Psoas muscle (tissue), 8 donors: ENCODE results near the gene GGCT. TPM values are rescaled to one million over a fixed set of nuclear protein-coding genes. Genes with fewer than 3 reads are reported as not detected.

Experiments used
- ATAC-seq, 4 donors: fragments of 200-7000 bp; cut with Tn5 transposase; one replicate each; pipeline ENCODE4 v1.9.1; 2020; ENCODE audit warnings: moderate library complexity in 3 of 4, mild to moderate bottlenecking in 2 of 4
- DNase-seq, 2 donors: peaks; one replicate each; pipeline ENCODE4 v3.0.0-alpha.2; 2020
- H3K27ac ChIP-seq: fragments of 200-600 bp; one replicate; pipeline ENCODE4 v1.8.0; 2022
- H3K27me3 ChIP-seq, 3 donors: fragments of 200-600 bp in 1 of 3; one replicate each; pipeline versions ENCODE4 v1.6.1 to v1.8.0; 2013 to 2022; ENCODE audit warnings: low read length in 2 of 3, mild to moderate bottlenecking in 2 of 3, moderate library complexity in 1 of 3; ENCODE audit not compliant: insufficient read depth in 3 of 3
- H3K36me3 ChIP-seq, 2 donors: fragments of 200-600 bp in 1 of 2; one replicate each; pipeline versions ENCODE4 v1.6.1 to v1.8.0; 2013 to 2022; ENCODE audit warnings: low read depth in 1 of 2, mild to moderate bottlenecking in 1 of 2, moderate library complexity in 1 of 2; ENCODE audit not compliant: insufficient read depth in 1 of 2
- H3K4me1 ChIP-seq: fragments of 200-600 bp; one replicate; pipeline ENCODE4 v1.8.0; 2022
- H3K4me3 ChIP-seq: fragments of 200-600 bp; one replicate; pipeline ENCODE4 v1.8.0; 2022; ENCODE audit warnings: mild to moderate bottlenecking
- H3K9me3 ChIP-seq: fragments of 200-600 bp; one replicate; pipeline ENCODE4 v1.8.0; 2022
- WGBS, 3 donors: extraction: QIAGEN DNeasy Blood & Tissue Kit; methylation state at CpG; one replicate each; pipeline versions ENCODE4 v1.1.6 to v1.1.7; 2013; 5-methylcytosine and 5-hydroxymethylcytosine counted together
- intact Hi-C, 2 donors: fragments of 100-400 bp; cut with DNase I; formaldehyde crosslinking; loops; one replicate each; pipeline versions ENCODE4 v1.11.0 to v1.14.2; 2022
- polyA plus RNA-seq, 3 donors: library from polyadenylated mRNA; stranded (reverse); fragments of 200-250 nt; gene quantifications; one replicate each; pipeline ENCODE4 v1.2.3, GENCODE V29; 2013
- total RNA-seq, 4 donors: library from RNA; stranded (reverse); fragmentation: NEBNext Ultra II Directional in 2 of 4; extraction: Animal tissue kit (Norgen Biotek cat#: 25700) in 2 of 4; gene quantifications; one replicate each; pipeline versions ENCODE4 v1.2.1 to v1.2.4, GENCODE V29; 2021 to 2023
- TF ChIP-seq, protein P1 (sequence below): fragments of 200-600 bp; IDR thresholded peaks from one replicate; pipeline ENCODE4 v1.8.0; 2022; ENCODE audit warnings: antibody characterized with exemption
- donor health status: healthy with polysubstance abuse.
- donor health status: DM: no; HTN: no; CAD: no; lungs with moderate emphysema.
- donor health status: Bipolar disorder and iron deficiency.
- donor health status: healthy.
- donor health status: DM: yes; HTN: yes; CAD: no.
- donor health status: DM: no; HTN: no; CAD: no.
- donor health status: DM: no; HTN: no; CAD: no.
- donor health status: DM: yes; HTN: yes; CAD: no.

GGCT gene
- total and polyA plus RNA-seq, 7 donors: 16.2 to 55.7 (median 20.6) TPM

DNA sequence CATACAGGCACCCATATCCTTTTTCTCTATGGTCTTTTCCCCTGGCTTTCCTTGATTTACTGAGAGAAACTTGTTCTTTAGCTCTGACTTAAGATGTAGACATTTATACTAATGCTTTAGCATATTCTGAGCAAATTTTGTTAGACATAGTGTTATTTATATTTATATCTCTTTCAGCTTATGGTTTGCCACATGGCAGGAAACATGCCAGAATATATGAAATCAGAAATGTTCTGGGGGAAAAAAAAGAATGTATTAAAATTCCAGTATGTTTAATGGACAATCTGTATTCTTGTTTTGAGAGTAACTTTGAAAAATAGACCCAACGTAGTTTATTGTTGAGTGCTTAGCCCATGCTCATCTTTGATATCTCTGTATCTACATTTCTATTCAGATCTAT is 10.1 kb upstream of the GGCT start:
- no peaks in the 10 kb centered on the region for H3K9me3 ChIP-seq
- ATAC-seq: no peak
- peaks cover 0 to 17% of the 10 kb centered on the region in 2 donors for H3K36me3 ChIP-seq
- no peaks in the 10 kb centered on the region for H3K27me3 ChIP-seq
- no peaks in the 10 kb centered on the region for H3K4me1 ChIP-seq
- no peak overlapping the region for H3K4me3 ChIP-seq
- no peak overlapping the region for H3K27ac ChIP-seq
- TF ChIP-seq, protein P1, sequence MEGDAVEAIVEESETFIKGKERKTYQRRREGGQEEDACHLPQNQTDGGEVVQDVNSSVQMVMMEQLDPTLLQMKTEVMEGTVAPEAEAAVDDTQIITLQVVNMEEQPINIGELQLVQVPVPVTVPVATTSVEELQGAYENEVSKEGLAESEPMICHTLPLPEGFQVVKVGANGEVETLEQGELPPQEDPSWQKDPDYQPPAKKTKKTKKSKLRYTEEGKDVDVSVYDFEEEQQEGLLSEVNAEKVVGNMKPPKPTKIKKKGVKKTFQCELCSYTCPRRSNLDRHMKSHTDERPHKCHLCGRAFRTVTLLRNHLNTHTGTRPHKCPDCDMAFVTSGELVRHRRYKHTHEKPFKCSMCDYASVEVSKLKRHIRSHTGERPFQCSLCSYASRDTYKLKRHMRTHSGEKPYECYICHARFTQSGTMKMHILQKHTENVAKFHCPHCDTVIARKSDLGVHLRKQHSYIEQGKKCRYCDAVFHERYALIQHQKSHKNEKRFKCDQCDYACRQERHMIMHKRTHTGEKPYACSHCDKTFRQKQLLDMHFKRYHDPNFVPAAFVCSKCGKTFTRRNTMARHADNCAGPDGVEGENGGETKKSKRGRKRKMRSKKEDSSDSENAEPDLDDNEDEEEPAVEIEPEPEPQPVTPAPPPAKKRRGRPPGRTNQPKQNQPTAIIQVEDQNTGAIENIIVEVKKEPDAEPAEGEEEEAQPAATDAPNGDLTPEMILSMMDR: no peak
- intact Hi-C loops: no loop called here
- 93 to 98% (median 98%) methylated on average over 1 of the region's 1 CpG for WGBS, 3 donors
- no peak for DNase-seq

DNA sequence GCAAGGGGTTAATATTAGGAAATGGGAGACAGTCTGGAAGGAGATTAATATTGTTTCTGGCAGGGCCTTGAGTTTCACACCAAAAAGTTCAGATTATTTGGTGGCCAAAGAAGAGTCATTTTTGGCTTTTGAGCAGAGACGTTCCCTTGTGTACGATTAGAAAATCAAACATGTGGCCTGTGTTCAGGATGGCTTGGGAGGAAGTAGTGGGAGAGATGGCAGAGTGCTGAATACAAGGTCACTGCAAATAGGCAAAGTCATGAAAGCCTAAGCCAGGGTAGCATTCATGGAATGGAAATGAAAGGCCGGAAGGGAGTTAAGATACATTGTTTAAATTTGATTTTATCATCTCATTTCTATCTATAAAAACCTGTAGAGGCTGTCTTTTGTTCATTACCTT is 9.5 kb upstream of the GGCT start:
- Histone ChIP-seq H3K36me3 (peaks cover 0 to 17% of the 10 kb centered on the region in 2 donors), H3K27me3 (no peaks in the 10 kb centered on the region), H3K9me3 (no peaks in the 10 kb centered on the region), H3K4me3 (no peak overlapping the region), H3K4me1 (no peaks in the 10 kb centered on the region), H3K27ac (no peak overlapping the region)
- ATAC-seq (no peak), DNase-seq (no peak)
- intact Hi-C loops: no loop called here
- TF ChIP-seq, protein P1: no peak
- WGBS, 3 donors: 61 to 78% (median 72%) methylated on average over 3 of the region's 3 CpGs

DNA sequence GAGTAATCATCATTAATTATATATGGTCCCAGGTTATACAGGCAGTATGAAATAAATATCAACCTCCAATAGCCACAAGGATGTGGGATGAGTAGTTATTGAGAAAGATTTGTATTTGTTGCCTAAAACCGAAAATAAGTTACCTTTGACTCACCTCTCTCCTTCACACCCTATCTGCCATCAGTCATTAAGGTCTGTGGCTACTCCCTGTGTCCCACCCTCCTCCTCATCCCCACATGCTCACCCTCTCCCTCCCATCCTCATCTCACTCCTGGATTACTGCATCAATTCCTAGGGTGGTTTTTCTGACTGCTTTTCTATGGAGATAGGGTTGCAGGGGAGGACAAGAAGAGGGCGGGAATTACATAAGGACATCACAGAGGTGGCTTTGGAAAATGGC is 9.1 kb upstream of the GGCT start:
- DNase-seq (no peak), ATAC-seq (no peak)
- Histone ChIP-seq H3K9me3 (no peaks in the 10 kb centered on the region), H3K27ac (no peak overlapping the region), H3K27me3 (no peaks in the 10 kb centered on the region), H3K4me3 (no peak overlapping the region), H3K4me1 (no peaks in the 10 kb centered on the region), H3K36me3 (peaks cover 0 to 17% of the 10 kb centered on the region in 2 donors)
- 86 to 95% (median 93%) methylated on average over 2 of the region's 2 CpGs for WGBS, 3 donors
- intact Hi-C loops: no loop called here
- TF ChIP-seq, protein P1: no peak

DNA sequence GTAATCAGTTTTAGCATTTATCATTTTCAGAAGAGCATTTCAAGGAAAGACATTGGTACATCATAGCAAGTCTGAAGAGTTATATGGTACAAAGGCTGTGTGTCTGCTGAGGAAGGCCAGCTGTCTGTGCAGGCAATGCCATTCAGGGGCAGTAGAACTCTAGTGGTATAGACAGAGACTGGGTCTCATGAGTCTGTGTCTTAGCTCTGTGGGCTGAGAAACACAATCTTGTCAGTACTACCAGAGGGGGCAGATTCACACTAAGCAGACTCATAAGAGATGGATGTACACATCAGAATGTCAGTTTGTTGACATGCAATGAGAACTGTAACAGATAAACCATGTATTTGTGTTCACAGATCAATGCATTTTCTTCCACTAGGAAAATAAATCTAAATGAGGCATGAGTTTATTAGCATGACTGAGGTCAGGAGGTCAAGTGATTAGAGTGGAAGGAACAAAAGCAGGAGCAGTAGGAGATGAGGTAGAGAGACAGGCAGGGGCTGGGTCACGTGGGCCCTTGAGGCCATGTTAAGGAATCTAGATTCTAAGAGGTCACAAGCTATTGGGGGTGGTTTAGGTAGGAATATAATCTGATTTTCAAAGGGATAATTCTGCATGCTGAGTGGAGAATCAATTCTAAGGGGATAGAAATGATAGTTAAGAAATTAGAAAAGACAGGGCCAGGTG is 7.5 kb upstream of the GGCT start:
- WGBS, 3 donors: 90 to 95% (median 95%) methylated on average over 1 of the region's 1 CpG
- TF ChIP-seq, protein P1: no peak
- no peak for ATAC-seq

More for the DNA sequence above, 7.5 kb upstream of the GGCT start:
- H3K9me3 ChIP-seq: no peaks in the 10 kb centered on the region
- no peak overlapping the region for H3K27ac ChIP-seq
- intact Hi-C loops: loop anchor here in 1 of 2 donors (2.0 kb wide), 1 partner anchor 53 kb away; no protein-coding TSS in a partner anchor
- H3K27me3 ChIP-seq: no peaks in the 10 kb centered on the region
- peaks cover 0 to 6% of the 10 kb centered on the region in 2 donors for H3K36me3 ChIP-seq
- no peak overlapping the region for H3K4me3 ChIP-seq
- H3K4me1 ChIP-seq: no peaks in the 10 kb centered on the region
- no peak for DNase-seq
